GM12801 (cell line): ENCODE results near the gene MBNL3.

Experiments
- TF ChIP-seq, protein P1 (sequence below): IDR thresholded peaks from one replicate; pipeline ENCODE4 v1.5.1; 2011; ENCODE audit warnings: control low read depth; ENCODE audit not compliant: insufficient read length; ENCODE audit errors: extremely low read depth

MBNL3 gene

GRCh38 chrX:132508834-132509233 lies 20.0 kb upstream of the MBNL3 start:
- TF ChIP-seq, protein P1, sequence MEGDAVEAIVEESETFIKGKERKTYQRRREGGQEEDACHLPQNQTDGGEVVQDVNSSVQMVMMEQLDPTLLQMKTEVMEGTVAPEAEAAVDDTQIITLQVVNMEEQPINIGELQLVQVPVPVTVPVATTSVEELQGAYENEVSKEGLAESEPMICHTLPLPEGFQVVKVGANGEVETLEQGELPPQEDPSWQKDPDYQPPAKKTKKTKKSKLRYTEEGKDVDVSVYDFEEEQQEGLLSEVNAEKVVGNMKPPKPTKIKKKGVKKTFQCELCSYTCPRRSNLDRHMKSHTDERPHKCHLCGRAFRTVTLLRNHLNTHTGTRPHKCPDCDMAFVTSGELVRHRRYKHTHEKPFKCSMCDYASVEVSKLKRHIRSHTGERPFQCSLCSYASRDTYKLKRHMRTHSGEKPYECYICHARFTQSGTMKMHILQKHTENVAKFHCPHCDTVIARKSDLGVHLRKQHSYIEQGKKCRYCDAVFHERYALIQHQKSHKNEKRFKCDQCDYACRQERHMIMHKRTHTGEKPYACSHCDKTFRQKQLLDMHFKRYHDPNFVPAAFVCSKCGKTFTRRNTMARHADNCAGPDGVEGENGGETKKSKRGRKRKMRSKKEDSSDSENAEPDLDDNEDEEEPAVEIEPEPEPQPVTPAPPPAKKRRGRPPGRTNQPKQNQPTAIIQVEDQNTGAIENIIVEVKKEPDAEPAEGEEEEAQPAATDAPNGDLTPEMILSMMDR = no peak

- TF ChIP-seq, protein P1 = no peak
Observed at GRCh38 chrX:132505116-132505515, 16.3 kb upstream of the MBNL3 start.

DNA sequence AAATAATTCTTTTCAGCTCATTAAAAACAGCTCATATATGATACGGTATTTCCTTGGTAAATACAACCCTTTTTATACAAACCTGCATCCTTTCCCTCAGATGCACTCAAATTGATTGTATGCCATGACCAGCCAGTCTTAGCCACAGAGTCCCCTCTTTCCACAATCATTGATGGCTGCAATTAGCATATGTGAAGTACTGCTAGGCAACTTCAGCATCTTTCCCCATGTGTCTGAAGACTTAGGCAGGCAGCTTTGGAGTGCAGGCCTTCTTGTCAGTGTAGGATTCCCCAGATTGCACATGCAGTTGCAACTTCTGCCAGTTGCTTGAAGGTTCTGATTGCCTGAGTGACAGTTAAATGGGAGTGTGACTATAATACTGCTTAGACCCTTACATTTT lies 15.6 kb upstream of the MBNL3 start:
- TF ChIP-seq, protein P1 = no peak

GRCh38 chrX:132501606-132502005 lies 12.8 kb upstream of the MBNL3 start:
- TF ChIP-seq, protein P1 = no peak

- TF ChIP-seq, protein P1 = no peak
Observed at GRCh38 chrX:132497432-132497831, 8.6 kb upstream of the MBNL3 start.

DNA sequence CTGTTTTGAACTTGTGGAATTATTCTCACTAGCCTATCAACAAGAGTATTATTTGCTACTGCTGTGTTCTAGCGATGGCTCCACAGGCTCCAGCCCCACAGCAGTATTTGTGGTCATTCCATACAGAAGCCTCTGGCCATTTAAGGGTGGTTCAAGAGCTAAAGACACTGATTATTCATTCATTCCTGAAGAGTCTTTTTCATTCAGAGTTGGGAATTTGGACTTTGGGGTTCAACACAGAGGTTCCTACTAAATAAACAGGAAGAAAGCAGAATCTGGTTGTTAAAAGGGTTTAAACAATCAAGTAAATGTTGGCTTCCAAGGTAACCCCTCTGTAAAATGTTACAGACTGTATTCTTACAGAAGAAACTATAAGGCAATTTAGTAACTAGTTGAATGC lies 4.3 kb upstream of the MBNL3 start:
- TF ChIP-seq, protein P1 = no peak

DNA sequence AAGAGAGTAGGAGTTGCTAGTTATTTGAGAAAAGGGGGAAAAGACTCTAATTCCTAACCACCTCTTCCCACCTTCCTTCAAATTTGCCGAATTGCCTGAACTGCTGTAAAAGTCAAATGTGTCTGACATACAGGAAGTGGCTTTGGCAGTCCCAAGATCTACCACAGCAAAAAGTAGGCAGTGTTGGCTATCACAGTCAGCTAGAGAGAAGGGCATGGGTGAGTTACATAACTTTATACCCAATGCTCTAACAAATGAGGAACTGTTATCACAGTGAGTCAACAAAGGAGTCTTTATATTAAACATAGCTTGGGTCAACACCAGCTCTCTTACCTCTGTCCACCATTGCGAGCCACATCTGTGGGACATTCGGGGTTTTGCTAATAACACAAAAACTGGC lies 2.4 kb upstream of the MBNL3 start:
- TF ChIP-seq, protein P1 = no peak
